Common myeloid progenitor, CD34-positive (primary cell): ENCODE results near the gene CLMN.

Experiments
- CTCF ChIA-PET: fragments of 350-600 bp; sonication (Branson Sonifier 250); formaldehyde crosslinking; loops from one replicate; lab custom pipeline; 2021; ENCODE audit warnings: antibody characterized with exemption; lab: Charles Lee
- POLR2A ChIA-PET: fragments of 350-600 bp; sonication (Branson Sonifier 250); formaldehyde crosslinking; loops from one replicate; lab custom pipeline; 2021; ENCODE audit warnings: antibody characterized with exemption; lab: Charles Lee
- DNase-seq, 3 donors: peaks; one replicate each; pipeline versions ENCODE4 v3.0.0 to v3.0.0-alpha.2; 2013
- H3K27ac ChIP-seq, 2 experiments: 1 replicate in 1 of 2; 2 replicates in 1 of 2; pipeline ENCODE4 v1.7.0; 2013; ENCODE audit warnings: inconsistent platforms in 2 of 2, low read length in 2 of 2, mild to moderate bottlenecking in 2 of 2, low read depth in 1 of 2, moderate library complexity in 1 of 2; ENCODE audit not compliant: severe bottlenecking in 2 of 2, insufficient read depth in 1 of 2, poor library complexity in 1 of 2
- H3K27me3 ChIP-seq, 5 experiments: replicated peaks in 2 of 5; 1 replicate in 3 of 5; 2 replicates in 2 of 5; pipeline versions ENCODE4 v1.6.1 to v1.7.0; 2013; ENCODE audit warnings: low read length in 4 of 5, mild to moderate bottlenecking in 2 of 5, moderate library complexity in 2 of 5, inconsistent platforms in 1 of 5; ENCODE audit not compliant: insufficient read depth in 5 of 5, control insufficient read depth in 4 of 5
- H3K36me3 ChIP-seq, 4 experiments: 1 replicate in 2 of 4; 2 replicates in 2 of 4; pipeline versions ENCODE4 v1.6.1 to v1.7.0; 2013; ENCODE audit warnings: low read length in 3 of 4, control low read depth in 1 of 4, mild to moderate bottlenecking in 1 of 4; ENCODE audit not compliant: control insufficient read depth in 4 of 4, insufficient read depth in 4 of 4
- H3K4me1 ChIP-seq, 4 experiments: 1 replicate in 3 of 4; 2 replicates in 1 of 4; pipeline versions ENCODE4 v1.6.1 to v1.7.1; 2013; ENCODE audit warnings: low read length in 3 of 4, mild to moderate bottlenecking in 3 of 4, control low read depth in 1 of 4, inconsistent platforms in 1 of 4, moderate library complexity in 1 of 4; ENCODE audit not compliant: control insufficient read depth in 4 of 4, insufficient read depth in 4 of 4; ENCODE audit errors: control extremely low read depth in 1 of 4
- H3K4me3 ChIP-seq, 7 experiments: 1 replicate in 4 of 7; 2 replicates in 3 of 7; pipeline versions ENCODE4 v1.5.1 to v1.7.0; 2013; ENCODE audit warnings: mild to moderate bottlenecking in 7 of 7, low read length in 6 of 7, moderate library complexity in 6 of 7, inconsistent platforms in 2 of 7, low read depth in 2 of 7, control low read depth in 1 of 7; ENCODE audit not compliant: insufficient read depth in 4 of 7, control insufficient read depth in 1 of 7; ENCODE audit errors: extremely low read depth in 1 of 7
- H3K9me3 ChIP-seq, 5 experiments: 1 replicate in 4 of 5; 2 replicates in 1 of 5; pipeline versions ENCODE4 v1.6.1 to v1.7.1; 2013; ENCODE audit warnings: low read length in 4 of 5, mild to moderate bottlenecking in 2 of 5, inconsistent platforms in 1 of 5, low read depth in 1 of 5, moderate library complexity in 1 of 5; ENCODE audit not compliant: control insufficient read depth in 4 of 5, insufficient read depth in 2 of 5; ENCODE audit errors: control extremely low read depth in 1 of 5
- WGBS: methylation state at CpG from one replicate; pipeline ENCODE4 v1.1.5; 2013; ENCODE audit not compliant: insufficient coverage; 5-methylcytosine and 5-hydroxymethylcytosine counted together

Gene CLMN

DNA sequence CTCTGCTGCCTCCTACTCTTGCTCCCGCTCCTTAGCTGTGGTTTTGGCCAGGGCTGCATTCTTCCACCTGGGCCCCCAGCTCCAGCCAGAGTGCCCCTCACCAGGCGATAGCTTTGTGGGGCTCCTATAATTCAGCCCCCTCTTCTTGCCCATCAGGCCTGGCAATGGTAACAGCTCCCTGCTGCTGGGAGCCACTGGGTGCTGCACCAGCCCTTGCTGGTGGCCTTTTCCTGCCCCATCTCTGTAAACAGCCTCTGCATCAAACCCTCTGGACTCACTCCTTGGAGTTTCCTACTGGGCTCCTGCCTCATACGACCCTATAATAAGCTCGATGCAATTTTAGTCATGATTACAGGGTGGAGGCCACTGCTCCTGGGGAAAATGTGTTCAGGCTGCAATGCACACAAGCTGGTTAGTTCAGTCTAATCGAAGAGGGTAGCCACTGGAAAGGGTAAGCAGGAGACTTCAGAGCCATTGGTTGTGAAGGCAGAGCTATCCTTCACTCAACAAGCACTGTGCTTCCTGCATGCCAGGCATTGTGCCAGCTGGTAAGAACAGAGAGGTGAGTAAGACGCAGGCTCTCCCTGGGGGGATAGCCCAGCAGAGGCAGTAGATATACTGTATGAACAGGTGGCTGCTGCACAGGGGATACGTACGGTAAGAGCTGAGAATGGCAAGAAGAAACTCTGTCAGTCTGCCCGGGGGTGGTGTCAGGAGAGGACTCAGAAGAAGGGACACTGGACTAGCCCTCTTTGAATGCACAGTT, 24.7 kb downstream of the CLMN start:
- Histone ChIP-seq H3K27ac (no peak overlapping the region), H3K36me3 (no peaks in the 10 kb centered on the region), H3K4me3 (no peak overlapping the region), H3K4me1 (peaks cover 0 to 15% (median 7%) of the 10 kb centered on the region in 4 experiments), H3K9me3 (peaks cover 0 to 8% (median 0%) of the 10 kb centered on the region in 5 experiments), H3K27me3 (peaks cover 0 to 17% (median 3%) of the 10 kb centered on the region in 5 experiments)
- ChIA-PET CTCF (interaction anchor here (0.9 to 1.0 kb wide), 2 partner anchors 11 to 46 kb away, joined by 3 to 4 read pairs; no protein-coding TSS in a partner anchor), POLR2A (no interaction called here)
- WGBS, result 98% methylated on average over 9 of the region's 9 CpGs
- no peak for DNase-seq

DNA sequence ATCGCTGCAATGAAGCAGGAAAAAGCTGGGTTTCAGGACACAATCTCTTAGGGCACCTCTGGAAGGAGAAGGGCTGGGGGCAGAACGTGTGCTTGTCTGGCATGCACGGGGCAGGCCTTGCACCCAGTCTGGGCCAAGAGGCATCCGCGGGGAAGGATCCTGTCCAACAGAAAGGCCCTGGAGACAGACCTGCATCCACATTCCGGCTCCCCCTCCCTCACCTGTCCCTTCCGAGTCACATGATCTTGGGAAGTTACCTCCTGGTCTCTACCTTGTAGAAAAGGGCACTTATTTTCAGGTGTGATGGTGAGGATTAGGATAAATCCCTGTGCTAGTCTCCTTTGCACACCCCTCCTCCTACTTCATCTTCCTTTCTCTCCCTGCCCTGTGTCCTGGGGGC, 25.4 kb downstream of the CLMN start:
- peaks cover 0 to 18% (median 3%) of the 10 kb centered on the region in 5 experiments for H3K27me3 ChIP-seq
- no peak overlapping the region for H3K4me3 ChIP-seq
- H3K36me3 ChIP-seq, result no peaks in the 10 kb centered on the region
- WGBS, result 92% methylated on average over 3 of the region's 7 CpGs
- peaks cover 0 to 15% (median 7%) of the 10 kb centered on the region in 4 experiments for H3K4me1 ChIP-seq
- no peak overlapping the region for H3K27ac ChIP-seq
- POLR2A ChIA-PET, result no interaction called here
- CTCF ChIA-PET, result no interaction called here
- no peak for DNase-seq
- peaks cover 0 to 8% (median 0%) of the 10 kb centered on the region in 5 experiments for H3K9me3 ChIP-seq

DNA sequence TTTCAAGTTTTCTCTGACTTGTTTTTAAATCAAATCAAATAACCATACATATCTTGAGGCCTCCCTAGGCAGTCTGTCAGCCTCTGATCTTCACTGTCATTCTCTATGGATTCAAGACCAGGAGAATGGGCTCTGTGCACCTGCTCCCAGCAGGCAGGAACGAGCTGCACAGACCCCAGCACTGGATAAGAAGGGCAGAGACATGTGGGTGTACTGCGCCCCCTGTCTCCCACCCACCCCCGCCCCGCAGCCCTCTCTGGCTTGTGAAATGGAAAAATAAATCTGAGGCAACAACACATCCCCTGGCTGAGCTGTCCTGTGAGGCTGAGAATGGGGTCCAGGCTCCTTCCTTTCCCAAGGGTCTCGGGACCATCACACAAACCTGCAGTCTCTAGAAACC, 26.3 kb downstream of the CLMN start:
- H3K27ac ChIP-seq, result no peak overlapping the region
- no peaks in the 10 kb centered on the region for H3K36me3 ChIP-seq
- no peak overlapping the region for H3K4me3 ChIP-seq
- H3K9me3 ChIP-seq, result peaks cover 0 to 8% (median 0%) of the 10 kb centered on the region in 5 experiments
- WGBS, result no CpG with 5 or more reads among the region's 5 CpGs
- no peak for DNase-seq
- ChIA-PET POLR2A (no interaction called here), CTCF (no interaction called here)
- H3K27me3 ChIP-seq, result peaks cover 0 to 17% (median 3%) of the 10 kb centered on the region in 5 experiments
- H3K4me1 ChIP-seq, result peaks cover 0 to 15% (median 7%) of the 10 kb centered on the region in 4 experiments

DNA sequence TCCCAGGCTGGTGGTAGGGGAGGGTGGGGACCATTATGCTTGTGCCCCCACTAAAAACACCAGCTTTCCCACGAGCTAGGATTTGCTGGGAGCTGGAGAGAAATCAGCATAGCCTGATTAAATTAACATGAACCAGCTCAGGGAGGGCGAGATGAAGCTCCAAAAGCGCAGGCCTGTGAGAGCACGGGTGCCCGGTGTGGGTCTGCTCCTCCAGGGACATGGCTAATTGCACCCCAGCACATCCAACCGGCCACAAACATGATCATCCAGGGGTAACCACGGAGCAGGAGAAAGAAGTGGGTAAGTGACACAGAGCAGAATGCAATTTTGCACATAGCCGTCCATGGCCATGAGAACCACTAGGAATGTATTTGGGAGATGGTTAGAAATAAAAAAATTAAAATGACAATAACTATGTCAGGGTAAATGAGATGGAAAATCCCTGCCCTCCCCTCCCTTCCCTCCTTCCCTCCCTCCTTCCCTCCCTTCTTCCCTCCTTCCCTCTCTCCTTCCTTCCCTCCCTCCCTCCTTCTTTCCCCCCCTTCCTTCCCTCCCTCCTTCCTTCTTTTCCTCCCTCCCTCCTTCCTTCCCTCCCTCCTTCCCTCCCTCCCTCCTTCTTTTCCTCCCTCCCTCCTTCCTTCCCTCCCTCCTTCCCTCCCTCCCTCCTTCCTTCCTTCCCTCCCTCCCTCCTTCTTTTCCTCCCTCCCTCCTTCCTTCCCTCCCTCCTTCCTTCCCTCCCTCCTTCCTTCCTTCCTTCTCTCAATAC, 26.9 kb downstream of the CLMN start:
- peaks cover 0 to 15% (median 7%) of the 10 kb centered on the region in 4 experiments for H3K4me1 ChIP-seq
- H3K27ac ChIP-seq, result no peak overlapping the region
- ChIA-PET CTCF (no interaction called here), POLR2A (no interaction called here)
- H3K4me3 ChIP-seq, result no peak overlapping the region
- peaks cover 0 to 8% (median 0%) of the 10 kb centered on the region in 5 experiments for H3K9me3 ChIP-seq
- WGBS, result 75% methylated on average over 5 of the region's 8 CpGs
- DNase-seq, result no peak
- H3K27me3 ChIP-seq, result peaks cover 0 to 17% (median 3%) of the 10 kb centered on the region in 5 experiments
- H3K36me3 ChIP-seq, result no peaks in the 10 kb centered on the region

DNA sequence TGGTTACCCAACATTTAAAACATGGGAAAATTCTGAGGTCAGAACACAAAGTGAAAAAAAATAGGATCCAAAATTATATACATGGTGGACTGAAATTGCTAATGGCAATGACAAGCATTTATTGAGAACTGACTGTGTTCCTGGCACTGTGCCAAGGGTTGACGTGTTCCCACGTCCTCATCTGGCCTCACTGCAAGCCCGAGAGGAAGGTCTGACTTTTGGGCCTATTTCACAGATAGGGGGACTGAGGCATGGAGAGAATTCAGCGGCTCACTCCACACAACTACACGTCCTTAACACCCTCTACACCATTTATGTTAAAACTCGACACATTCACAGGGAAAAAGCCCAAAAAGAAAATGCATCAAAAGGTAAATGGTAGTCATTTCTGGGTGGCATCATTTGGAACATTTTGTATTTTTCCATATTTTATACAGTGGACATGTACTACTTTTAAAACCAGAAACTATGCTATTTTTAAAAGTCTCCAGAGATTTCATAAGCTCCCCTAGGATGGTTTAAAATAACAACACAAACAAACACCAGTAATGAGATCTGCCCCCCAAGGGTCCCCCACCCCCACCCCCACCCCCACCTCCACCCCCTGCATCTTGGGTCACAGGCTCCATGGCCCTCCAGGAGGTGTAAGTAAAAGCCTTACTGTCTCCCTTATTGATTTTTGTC, 27.7 kb downstream of the CLMN start:
- 18% methylated on average over 3 of the region's 6 CpGs for WGBS

DNA sequence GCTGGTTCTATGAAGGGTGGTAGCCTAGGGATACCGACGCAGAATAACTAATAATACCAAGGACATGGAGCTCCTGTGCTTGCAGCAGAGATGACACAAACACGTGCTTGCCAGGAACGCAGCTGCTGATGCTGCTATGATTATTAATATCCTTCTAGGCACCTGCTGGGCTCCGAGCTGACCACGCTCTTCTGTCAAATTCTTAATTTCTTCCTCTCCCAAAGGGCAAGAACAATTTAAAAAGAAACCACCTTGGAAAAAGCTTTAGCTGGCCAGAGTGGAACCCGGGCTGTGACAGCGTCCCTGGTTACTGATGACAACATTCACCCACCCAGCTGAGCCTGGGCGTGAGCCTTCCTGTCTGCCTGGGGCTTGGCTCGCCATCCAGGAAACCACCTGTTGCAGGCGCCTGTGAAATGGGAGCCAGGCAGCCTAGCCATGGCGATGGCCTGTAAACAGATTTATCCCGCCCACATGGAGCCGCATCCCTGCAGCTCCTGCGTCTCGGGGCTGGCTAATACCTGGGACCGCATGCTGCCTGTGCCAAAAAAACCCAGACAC, 28.8 kb downstream of the CLMN start:
- ChIA-PET CTCF (interaction anchor here (1.1 kb wide), 1 partner anchor 13 kb away, joined by 5 read pairs; no protein-coding TSS in a partner anchor), POLR2A (no interaction called here)
- Histone ChIP-seq H3K4me3 (peak overlapping the region in 2 of 7 experiments; percentile 7 to 49), H3K9me3 (peaks cover 0 to 4% (median 0%) of the 10 kb centered on the region in 5 experiments), H3K27me3 (peaks cover 0 to 21% (median 3%) of the 10 kb centered on the region in 5 experiments), H3K4me1 (peaks cover 0 to 15% (median 7%) of the 10 kb centered on the region in 4 experiments), H3K27ac (no peak overlapping the region), H3K36me3 (no peaks in the 10 kb centered on the region)
- WGBS, result 32% methylated on average over 17 of the region's 17 CpGs
- peak; percentile 7 to 68 (median 48) for DNase-seq

More for the DNA sequence above, 27.7 kb downstream of the CLMN start:
- H3K4me3 ChIP-seq, result no peak overlapping the region
- DNase-seq, result peak; percentile 23 to 73 (median 72)
- H3K36me3 ChIP-seq, result no peaks in the 10 kb centered on the region
- H3K27me3 ChIP-seq, result peaks cover 0 to 17% (median 3%) of the 10 kb centered on the region in 5 experiments
- peaks cover 0 to 8% (median 0%) of the 10 kb centered on the region in 5 experiments for H3K9me3 ChIP-seq
- CTCF ChIA-PET, result interaction anchor here (1.1 kb wide), 1 partner anchor 14 kb away, joined by 5 read pairs; no protein-coding TSS in a partner anchor
- POLR2A ChIA-PET, result interaction anchor here (0.6 kb wide), 1 partner anchor 1328 kb away, joined by 4 read pairs; no protein-coding TSS in a partner anchor
- H3K27ac ChIP-seq, result no peak overlapping the region
- peaks cover 0 to 15% (median 7%) of the 10 kb centered on the region in 4 experiments for H3K4me1 ChIP-seq
